GM06990 (cell line): Measurements from ENCODE around the gene CSTF3.
"Not testable (repeated sequence)": the region's sequence is repeated elsewhere in the genome, so short reads cannot be mapped to it uniquely, and the experiment has no call there.

Source experiments
- DNase-seq: peaks from one replicate; pipeline ENCODE4 v3.0.0-alpha.2; 2011; ENCODE audit not compliant: insufficient read length; ENCODE audit errors: extremely low read depth
- H3K27me3 ChIP-seq: replicated peaks from 2 replicates; pipeline ENCODE4 v1.6.0; 2011; ENCODE audit warnings: low read length; ENCODE audit not compliant: control insufficient read depth, insufficient read depth
- H3K36me3 ChIP-seq: 2 replicates; pipeline ENCODE4 v1.5.1; 2011; ENCODE audit warnings: low read length; ENCODE audit not compliant: control insufficient read depth, insufficient read depth
- H3K4me3 ChIP-seq: replicated peaks from 2 replicates; pipeline ENCODE4 v1.5.1; 2011; ENCODE audit warnings: low read depth, mild to moderate bottlenecking, control low read depth, low read length
- TF ChIP-seq, protein P1 (sequence below): IDR thresholded peaks from 2 replicates; pipeline ENCODE4 v1.5.1; 2011; ENCODE audit warnings: low read length, control low read depth, mild to moderate bottlenecking, inconsistent platforms; ENCODE audit not compliant: insufficient read depth, poor library complexity, severe bottlenecking

The CSTF3 gene

DNA sequence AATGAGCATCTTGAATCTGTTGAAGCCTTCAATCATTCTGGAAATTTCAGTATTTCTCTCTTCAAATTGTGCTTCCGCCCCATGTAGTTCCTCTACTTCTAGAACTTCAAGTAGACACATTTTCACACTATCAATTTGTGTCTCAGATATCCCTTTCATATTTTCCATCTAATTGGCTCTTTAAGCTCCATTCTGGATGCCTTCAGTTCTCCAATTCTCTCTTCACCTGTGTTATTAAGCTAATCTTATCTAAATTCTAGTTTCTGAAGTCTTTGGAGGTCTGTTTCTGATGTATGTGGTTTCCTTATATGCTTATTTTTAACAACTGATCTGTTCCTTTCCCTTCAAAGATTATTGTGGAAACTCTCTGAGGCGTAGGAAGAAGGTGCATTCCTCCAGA lies 36.3 kb downstream of the CSTF3 start:
- no peak for DNase-seq
- Histone ChIP-seq H3K27me3 (no peaks in the 10 kb centered on the region), H3K36me3 (no peaks in the 10 kb centered on the region), H3K4me3 (no peak overlapping the region)
- TF ChIP-seq, protein P1, sequence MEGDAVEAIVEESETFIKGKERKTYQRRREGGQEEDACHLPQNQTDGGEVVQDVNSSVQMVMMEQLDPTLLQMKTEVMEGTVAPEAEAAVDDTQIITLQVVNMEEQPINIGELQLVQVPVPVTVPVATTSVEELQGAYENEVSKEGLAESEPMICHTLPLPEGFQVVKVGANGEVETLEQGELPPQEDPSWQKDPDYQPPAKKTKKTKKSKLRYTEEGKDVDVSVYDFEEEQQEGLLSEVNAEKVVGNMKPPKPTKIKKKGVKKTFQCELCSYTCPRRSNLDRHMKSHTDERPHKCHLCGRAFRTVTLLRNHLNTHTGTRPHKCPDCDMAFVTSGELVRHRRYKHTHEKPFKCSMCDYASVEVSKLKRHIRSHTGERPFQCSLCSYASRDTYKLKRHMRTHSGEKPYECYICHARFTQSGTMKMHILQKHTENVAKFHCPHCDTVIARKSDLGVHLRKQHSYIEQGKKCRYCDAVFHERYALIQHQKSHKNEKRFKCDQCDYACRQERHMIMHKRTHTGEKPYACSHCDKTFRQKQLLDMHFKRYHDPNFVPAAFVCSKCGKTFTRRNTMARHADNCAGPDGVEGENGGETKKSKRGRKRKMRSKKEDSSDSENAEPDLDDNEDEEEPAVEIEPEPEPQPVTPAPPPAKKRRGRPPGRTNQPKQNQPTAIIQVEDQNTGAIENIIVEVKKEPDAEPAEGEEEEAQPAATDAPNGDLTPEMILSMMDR: no peak

GRCh38 chr11:33122696-33123095 lies 38.6 kb downstream of the CSTF3 start:
- DNase-seq, H3K36me3 ChIP-seq, H3K4me3 ChIP-seq: not testable (repeated sequence)

DNA sequence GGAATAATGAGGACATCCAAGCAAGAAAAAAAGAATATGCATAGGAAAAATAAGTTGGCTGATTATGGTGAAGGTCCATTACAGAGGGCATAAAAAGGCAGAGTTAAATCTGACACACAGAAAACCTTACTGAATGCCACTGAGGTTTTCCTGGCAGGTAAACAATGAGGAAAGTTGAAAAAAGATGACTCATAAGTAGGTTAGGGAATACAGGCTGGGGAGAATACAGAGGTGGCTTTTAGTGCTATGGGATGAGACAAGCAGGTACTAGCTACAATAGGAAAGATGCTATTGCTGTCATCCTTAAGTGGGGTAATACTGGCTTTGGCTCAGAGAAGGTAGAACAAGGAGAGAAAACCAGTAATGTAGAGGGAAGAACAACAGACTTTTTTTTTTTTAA lies 44.7 kb downstream of the CSTF3 start:
- DNase-seq: no peak
- H3K4me3 ChIP-seq: no peak overlapping the region
- no peaks in the 10 kb centered on the region for H3K36me3 ChIP-seq
- H3K27me3 ChIP-seq: no peaks in the 10 kb centered on the region
- TF ChIP-seq, protein P1: no peak

More at GRCh38 chr11:33122696-33123095, 38.6 kb downstream of the CSTF3 start:
- not testable (repeated sequence) for H3K27me3 ChIP-seq

GRCh38 chr11:33110083-33110482 lies 51.2 kb downstream of the CSTF3 start:
- H3K27me3 ChIP-seq: no peaks in the 10 kb centered on the region
- H3K4me3 ChIP-seq: no peak overlapping the region
- no peaks in the 10 kb centered on the region for H3K36me3 ChIP-seq
- DNase-seq: no peak
- TF ChIP-seq, protein P1: no peak

- H3K36me3 ChIP-seq: no peaks in the 10 kb centered on the region
- TF ChIP-seq, protein P1: no peak
- H3K4me3 ChIP-seq: no peak overlapping the region
- H3K27me3 ChIP-seq: no peaks in the 10 kb centered on the region
- no peak for DNase-seq
Observed at GRCh38 chr11:33109294-33109895, 51.9 kb downstream of the CSTF3 start.

GRCh38 chr11:33103836-33104235 lies 57.4 kb downstream of the CSTF3 start:
- no peak for DNase-seq
- Histone ChIP-seq H3K27me3 (no peaks in the 10 kb centered on the region), H3K4me3 (no peak overlapping the region), H3K36me3 (peaks cover 2% of the 10 kb centered on the region)
- TF ChIP-seq, protein P1: no peak
